Neural cell (in vitro differentiated cells): ENCODE measurements around the gene COL4A2. TPM values are rescaled to one million over a fixed set of nuclear protein-coding genes. Genes with fewer than 3 reads are reported as not detected.

Experiments
- H2AFZ ChIP-seq: fragments of 200-600, 300-800 bp; sonication (generic), shearing (Covaris generic); 2 replicates; pipeline ENCODE4 v1.6.0; 2014; ENCODE audit warnings: low read depth, mild to moderate bottlenecking, antibody characterized with exemption, low read length, moderate library complexity
- H3F3A ChIP-seq: fragments of 200-600 bp; shearing (Covaris generic); 2 replicates; pipeline ENCODE4 v1.6.1; 2016; ENCODE audit warnings: mild to moderate bottlenecking, moderate library complexity, mixed read lengths, antibody characterized with exemption, low read length; ENCODE audit not compliant: insufficient read depth, poor library complexity, severe bottlenecking
- H3K27ac ChIP-seq: fragments of 200-600, 300-800 bp; sonication (generic), shearing (Covaris generic); 2 replicates; pipeline ENCODE4 v1.5.1; 2014; ENCODE audit warnings: mild to moderate bottlenecking, low read length, moderate library complexity
- H3K27me3 ChIP-seq: fragments of 300-800, 200-600 bp; sonication (generic), shearing (Covaris generic); 2 replicates; pipeline ENCODE4 v1.6.0; 2014; ENCODE audit warnings: mild to moderate bottlenecking, low read depth, low read length, moderate library complexity; ENCODE audit not compliant: insufficient read depth
- H3K36me3 ChIP-seq: fragments of 300-800, 200-600 bp; sonication (generic), shearing (Covaris generic); 2 replicates; pipeline ENCODE4 v1.5.1; 2014; ENCODE audit warnings: mild to moderate bottlenecking, antibody characterized with exemption, low read length, moderate library complexity; ENCODE audit not compliant: insufficient read depth
- H3K4me2 ChIP-seq: fragments of 300-800, 200-600 bp; sonication (generic), shearing (Covaris generic); 2 replicates; pipeline ENCODE4 v1.6.0; 2014; ENCODE audit warnings: mild to moderate bottlenecking, low read length
- H3K4me3 ChIP-seq: fragments of 300-800, 200-600 bp; sonication (generic), shearing (Covaris generic); 2 replicates; pipeline ENCODE4 v1.5.1; 2014; ENCODE audit warnings: mild to moderate bottlenecking, low read length, moderate library complexity
- H3K79me2 ChIP-seq: fragments of 200-600 bp; shearing (Covaris generic); replicated peaks from 2 replicates; pipeline ENCODE4 v1.6.0; 2014; ENCODE audit warnings: mild to moderate bottlenecking, low read length, moderate library complexity; ENCODE audit not compliant: insufficient read depth
- H3K9ac ChIP-seq: fragments of 300-800, 200-600 bp; sonication (generic), shearing (Covaris generic); 2 replicates; pipeline ENCODE4 v1.6.1; 2016; ENCODE audit warnings: mild to moderate bottlenecking, low read length, mixed read lengths
- H3K9me2 ChIP-seq: fragments of 200-600 bp; shearing (Covaris generic); 2 replicates; pipeline ENCODE4 v1.6.1; 2016; ENCODE audit warnings: mild to moderate bottlenecking, low read length, mixed read lengths; ENCODE audit not compliant: insufficient read depth
- H3K9me3 ChIP-seq: fragments of 200-600, 300-800 bp; sonication (generic), shearing (Covaris generic); 2 replicates; pipeline ENCODE4 v1.6.1; 2016; ENCODE audit warnings: mild to moderate bottlenecking, mixed run types, low read length, moderate library complexity, mixed read lengths
- H4K20me1 ChIP-seq: fragments of 200-600 bp; shearing (Covaris generic); 2 replicates; pipeline ENCODE4 v1.6.1; 2016; ENCODE audit warnings: mild to moderate bottlenecking, mixed run types; ENCODE audit not compliant: insufficient read depth
- CTCF ChIP-seq: fragments of 450-650 bp; IDR thresholded peaks from 2 replicates; pipeline ENCODE4 v1.5.1; 2014; ENCODE audit warnings: antibody characterized with exemption, mild to moderate bottlenecking, moderate library complexity; ENCODE audit not compliant: poor library complexity, severe bottlenecking
- EP300 ChIP-seq: fragments of 450-650 bp; conservative IDR thresholded peaks from 2 replicates; pipeline ENCODE4 v1.6.1; 2014; ENCODE audit warnings: antibody characterized with exemption, mild to moderate bottlenecking, moderate library complexity; ENCODE audit not compliant: poor library complexity, severe bottlenecking
- EZH2 ChIP-seq: fragments of 200-600, 300-800 bp; shearing (Covaris generic), sonication (generic); IDR thresholded peaks from 2 replicates; pipeline ENCODE4 v1.6.1; 2014; ENCODE audit warnings: antibody characterized with exemption, low read length, borderline replicate concordance, mild to moderate bottlenecking; ENCODE audit not compliant: insufficient read depth, poor library complexity, severe bottlenecking
- MXI1 ChIP-seq: fragments of 450-650 bp; conservative IDR thresholded peaks from 2 replicates; pipeline ENCODE4 v1.6.1; 2014; ENCODE audit warnings: antibody characterized with exemption, mild to moderate bottlenecking; ENCODE audit not compliant: poor library complexity, severe bottlenecking
- POLR2AphosphoS5 ChIP-seq: IDR thresholded peaks from 2 replicates; pipeline ENCODE4 v1.6.1; 2012
- RAD21 ChIP-seq: fragments of 450-650 bp; conservative IDR thresholded peaks from 2 replicates; pipeline ENCODE4 v1.6.1; 2014; ENCODE audit warnings: antibody characterized with exemption, mild to moderate bottlenecking, moderate library complexity
- REST ChIP-seq: IDR thresholded peaks from 2 replicates; pipeline ENCODE4 v1.6.1; 2012; ENCODE audit warnings: borderline replicate concordance
- SMC3 ChIP-seq: fragments of 450-650 bp; conservative IDR thresholded peaks from 2 replicates; pipeline ENCODE4 v1.6.1; 2014; ENCODE audit warnings: antibody characterized with exemption, mild to moderate bottlenecking, moderate library complexity; ENCODE audit not compliant: poor library complexity
- TAF1 ChIP-seq: IDR thresholded peaks from 2 replicates; pipeline ENCODE4 v1.6.1; 2012; ENCODE audit warnings: low read depth
- polyA plus RNA-seq: library from polyadenylated mRNA; depleted of rRNA; stranded (reverse); fragments of >200 nt; gene quantifications from 2 replicates; pipeline ENCODE4 v1.2.3, GENCODE V29; 2014

Gene COL4A2
- polyA plus RNA-seq, 1 donor from 2014 or later = 30.8 TPM

DNA sequence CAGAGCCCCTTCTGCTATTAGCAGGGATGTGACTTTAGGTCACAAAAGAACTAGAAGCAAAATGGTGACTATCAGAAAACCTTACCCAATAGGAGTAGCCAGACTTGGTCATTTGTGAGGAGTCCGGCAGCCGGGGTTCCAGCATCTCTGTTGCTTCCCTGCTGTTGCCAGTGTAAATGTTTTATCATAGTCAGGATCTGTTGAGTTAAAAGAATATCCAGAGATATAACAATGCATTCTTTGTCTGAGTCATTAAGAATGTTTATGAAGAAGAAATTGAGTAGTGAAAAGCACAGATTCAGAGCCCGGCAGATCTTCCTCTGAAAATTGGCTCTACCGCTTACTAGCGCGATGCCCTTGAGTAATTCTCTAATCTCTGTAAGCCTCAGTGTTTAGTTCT is 84.2 kb downstream of the COL4A2 start:
- no peaks in the 10 kb centered on the region for H3K36me3 ChIP-seq

DNA sequence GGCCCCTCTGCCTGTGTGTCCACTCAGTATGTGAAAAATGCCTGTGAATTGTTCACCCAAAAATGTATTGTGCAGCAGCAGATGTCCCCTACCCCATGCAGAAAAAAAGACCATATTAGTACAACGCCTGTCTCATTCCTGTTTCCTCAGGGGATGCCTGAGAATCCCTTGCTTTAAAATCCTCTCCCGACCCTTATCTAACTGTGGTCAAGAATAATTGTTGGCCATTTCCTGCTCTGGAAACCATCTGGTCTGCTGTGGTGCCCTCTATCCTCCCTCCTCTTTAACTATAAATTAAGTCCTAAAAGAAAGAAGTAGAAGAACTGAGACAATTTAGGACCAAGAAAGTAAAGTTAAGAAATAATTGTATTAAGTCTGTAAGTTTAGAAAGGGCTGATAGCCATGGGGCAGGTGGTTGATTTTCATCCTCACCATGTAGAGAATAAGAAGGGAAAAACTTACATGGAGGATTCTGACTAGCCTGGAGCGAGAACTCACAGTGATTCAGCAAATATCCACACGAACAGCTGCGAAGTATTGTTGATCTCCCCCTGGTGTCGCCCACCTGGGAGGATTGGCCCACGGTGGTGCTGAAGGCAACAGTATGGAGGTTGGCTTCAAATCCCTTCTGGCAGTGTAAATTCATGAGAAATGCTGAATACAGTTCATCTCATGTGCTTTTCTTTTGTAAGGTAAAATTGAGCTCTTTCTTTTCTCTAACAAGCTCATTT is 85.6 kb downstream of the COL4A2 start:
- Histone ChIP-seq H2AFZ (no peak overlapping the region), H3K27ac (no peak overlapping the region), H3F3A (no peaks in the 10 kb centered on the region), H3K4me2 (no peak overlapping the region), H3K27me3 (no peaks in the 10 kb centered on the region), H3K36me3 (no peaks in the 10 kb centered on the region), H3K9me3 (no peaks in the 10 kb centered on the region), H4K20me1 (no peaks in the 10 kb centered on the region), H3K79me2 (no peaks in the 10 kb centered on the region), H3K9me2 (no peaks in the 10 kb centered on the region), H3K4me3 (no peak overlapping the region), H3K9ac (no peak overlapping the region)
- TF ChIP-seq REST (no peak), SMC3 (no peak), POLR2AphosphoS5 (no peak), TAF1 (no peak)

More for the DNA sequence above, 84.2 kb downstream of the COL4A2 start:
- no peak overlapping the region for H3K9ac ChIP-seq
- TF ChIP-seq REST (no peak), EP300 (no peak), TAF1 (no peak), SMC3 (no peak), POLR2AphosphoS5 (no peak), CTCF (no peak), MXI1 (no peak), EZH2 (no peak), RAD21 (no peak)
- H3K79me2 ChIP-seq = no peaks in the 10 kb centered on the region
- H3K9me2 ChIP-seq = no peaks in the 10 kb centered on the region
- H3K4me3 ChIP-seq = no peak overlapping the region
- no peaks in the 10 kb centered on the region for H3K27me3 ChIP-seq
- H3K9me3 ChIP-seq = no peaks in the 10 kb centered on the region
- H3K4me2 ChIP-seq = no peak overlapping the region
- H2AFZ ChIP-seq = no peak overlapping the region
- no peaks in the 10 kb centered on the region for H3F3A ChIP-seq
- H4K20me1 ChIP-seq = no peaks in the 10 kb centered on the region
- no peak overlapping the region for H3K27ac ChIP-seq
